GM12872 (cell line): ENCODE measurements around the gene MDK.

Source experiments
- CTCF ChIP-seq: IDR thresholded peaks from 3 replicates; pipeline ENCODE4 v1.5.1; 2011; ENCODE audit warnings: low read depth, mild to moderate bottlenecking, low read length, moderate library complexity; ENCODE audit not compliant: insufficient read depth

Gene MDK

GRCh38 chr11:46385169-46386004 is 3.9 kb downstream of the MDK start:
- no peak for TF ChIP-seq CTCF

- TF ChIP-seq CTCF: no peak
Observed at GRCh38 chr11:46386005-46386578, 4.6 kb downstream of the MDK start.

- TF ChIP-seq CTCF: no peak
Observed at GRCh38 chr11:46386674-46387073, 5.2 kb downstream of the MDK start.

GRCh38 chr11:46387456-46387855 is 6.0 kb downstream of the MDK start:
- no peak for TF ChIP-seq CTCF

GRCh38 chr11:46387919-46388618 is 6.6 kb downstream of the MDK start:
- TF ChIP-seq CTCF: no peak

GRCh38 chr11:46388619-46389449 is 7.4 kb downstream of the MDK start:
- TF ChIP-seq CTCF: no peak
